Uterus (tissue), 2 donors: ENCODE measurements around the gene CENATAC.
A peak's percentile ranks its signal among the peaks of the same experiment; 100 is the strongest.

Experiments used
- POLR2A ChIP-seq, 2 donors: fragments of 450-650 bp; IDR thresholded peaks; one replicate each; pipeline ENCODE4 v1.6.1; 2016; ENCODE audit warnings: antibody characterized with exemption in 2 of 2, mild to moderate bottlenecking in 1 of 2, moderate library complexity in 1 of 2
- TF ChIP-seq, protein P1 (sequence below), 4 experiments: fragments of 200-600 bp in 2 of 4; fragments of 450-650 bp in 2 of 4; sonication (generic) in 2 of 4; IDR thresholded peaks; one replicate each; pipeline ENCODE4 v1.5.1; 2016 to 2019; ENCODE audit warnings: antibody characterized with exemption in 4 of 4, mild to moderate bottlenecking in 2 of 4, moderate library complexity in 1 of 4

- TF ChIP-seq, protein P1, sequence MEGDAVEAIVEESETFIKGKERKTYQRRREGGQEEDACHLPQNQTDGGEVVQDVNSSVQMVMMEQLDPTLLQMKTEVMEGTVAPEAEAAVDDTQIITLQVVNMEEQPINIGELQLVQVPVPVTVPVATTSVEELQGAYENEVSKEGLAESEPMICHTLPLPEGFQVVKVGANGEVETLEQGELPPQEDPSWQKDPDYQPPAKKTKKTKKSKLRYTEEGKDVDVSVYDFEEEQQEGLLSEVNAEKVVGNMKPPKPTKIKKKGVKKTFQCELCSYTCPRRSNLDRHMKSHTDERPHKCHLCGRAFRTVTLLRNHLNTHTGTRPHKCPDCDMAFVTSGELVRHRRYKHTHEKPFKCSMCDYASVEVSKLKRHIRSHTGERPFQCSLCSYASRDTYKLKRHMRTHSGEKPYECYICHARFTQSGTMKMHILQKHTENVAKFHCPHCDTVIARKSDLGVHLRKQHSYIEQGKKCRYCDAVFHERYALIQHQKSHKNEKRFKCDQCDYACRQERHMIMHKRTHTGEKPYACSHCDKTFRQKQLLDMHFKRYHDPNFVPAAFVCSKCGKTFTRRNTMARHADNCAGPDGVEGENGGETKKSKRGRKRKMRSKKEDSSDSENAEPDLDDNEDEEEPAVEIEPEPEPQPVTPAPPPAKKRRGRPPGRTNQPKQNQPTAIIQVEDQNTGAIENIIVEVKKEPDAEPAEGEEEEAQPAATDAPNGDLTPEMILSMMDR (IDR thresholded peaks at IDR 0.05): peak in 1 of 4 experiments; percentile 37
- TF ChIP-seq POLR2A (IDR thresholded peaks at IDR 0.05): peak; percentile 74 to 83
These were observed 59.2 kb downstream of the CENATAC start, which contains the start of gene HYOU1 for GRCh38 chr11:119057000-119057769.
